ENCODE measurements around the gene CLEC7A. TPM values are rescaled to one million over a fixed set of nuclear protein-coding genes. Genes with fewer than 3 reads are reported as not detected.

The CLEC7A gene
- total RNA-seq, 1 donor from 2014 or later = 79.5 TPM

DNA sequence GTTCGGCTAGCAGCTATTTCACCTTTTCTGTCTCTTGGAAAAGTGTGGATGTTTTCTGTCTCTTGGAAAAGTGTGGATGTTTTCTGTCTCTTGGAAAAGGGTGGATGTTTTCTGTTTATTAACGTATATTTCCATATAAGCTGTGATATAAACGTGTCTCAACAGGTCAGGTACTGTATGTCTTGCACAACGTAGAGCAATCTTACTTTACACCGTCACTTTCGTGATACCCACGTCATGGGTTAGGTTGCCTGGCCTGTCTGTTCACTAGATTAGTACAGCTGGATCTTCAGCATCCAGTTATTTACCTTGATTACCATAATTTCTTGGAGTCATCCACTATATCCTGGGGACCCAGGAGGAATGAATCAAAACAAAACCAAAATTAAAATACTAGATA is 14.1 kb downstream of the CLEC7A start:
- Histone ChIP-seq H3K9me3 (no peaks in the 10 kb centered on the region), H3K36me3 (no peaks in the 10 kb centered on the region), H3K27me3 (ENCODE audit: low read depth) (no peaks in the 10 kb centered on the region), H3K4me3 (no peak overlapping the region), H3K4me1 (no peaks in the 10 kb centered on the region), H3K27ac (no peak overlapping the region)
- DNase-seq = no peak
- intact Hi-C loops (cut with DNase I) = no loop called here
- no peak for TF ChIP-seq CTCF (IDR thresholded peaks at IDR 0.05)
- ATAC-seq = no peak

- Histone ChIP-seq H3K9me3 (no peaks in the 10 kb centered on the region), H3K4me3 (no peak overlapping the region), H3K27ac (no peak overlapping the region), H3K36me3 (no peaks in the 10 kb centered on the region), H3K27me3 (ENCODE audit: low read depth) (no peaks in the 10 kb centered on the region), H3K4me1 (no peaks in the 10 kb centered on the region)
- no peak for TF ChIP-seq CTCF (IDR thresholded peaks at IDR 0.05)
- intact Hi-C loops (cut with DNase I) = no loop called here
- no peak for ATAC-seq
- no peak for DNase-seq
Observed at GRCh38 chr12:10115311-10115710, 14.7 kb downstream of the CLEC7A start.

- no peaks in the 10 kb centered on the region for H3K9me3 ChIP-seq
- intact Hi-C loops (cut with DNase I) = no loop called here
- no peaks in the 10 kb centered on the region for H3K36me3 ChIP-seq
- DNase-seq = no peak
- no peaks in the 10 kb centered on the region for H3K27me3 ChIP-seq (ENCODE audit: low read depth)
- no peak overlapping the region for H3K27ac ChIP-seq
- TF ChIP-seq CTCF (IDR thresholded peaks at IDR 0.05) = no peak
- no peak for ATAC-seq
- no peaks in the 10 kb centered on the region for H3K4me1 ChIP-seq
- H3K4me3 ChIP-seq = no peak overlapping the region
Observed at GRCh38 chr12:10113920-10114319, 16.1 kb downstream of the CLEC7A start.

DNA sequence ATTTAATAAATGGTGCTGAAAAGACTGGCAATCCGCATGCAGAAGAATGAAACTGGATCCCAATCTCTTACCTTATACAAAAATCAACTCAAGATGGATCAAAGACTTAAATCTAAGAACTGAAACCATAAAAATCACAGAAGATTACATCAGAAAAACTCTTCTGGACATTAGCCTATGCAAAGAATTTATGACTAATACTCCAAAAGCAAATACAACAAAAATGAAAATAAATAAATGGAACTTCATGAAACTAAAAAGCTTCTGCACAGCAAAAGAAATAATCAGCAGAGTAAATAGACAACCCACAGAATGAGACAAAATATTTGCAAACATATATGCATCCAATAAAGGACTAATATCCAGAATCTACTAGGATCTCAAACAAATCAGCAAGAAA is 16.9 kb downstream of the CLEC7A start:
- no peak for TF ChIP-seq CTCF (IDR thresholded peaks at IDR 0.05)
- ATAC-seq (no peak), DNase-seq (no peak)
- Histone ChIP-seq H3K27me3 (ENCODE audit: low read depth) (no peaks in the 10 kb centered on the region), H3K36me3 (no peaks in the 10 kb centered on the region), H3K4me1 (no peaks in the 10 kb centered on the region), H3K27ac (no peak overlapping the region), H3K4me3 (no peak overlapping the region), H3K9me3 (no peaks in the 10 kb centered on the region)
- intact Hi-C loops (cut with DNase I) = no loop called here

GRCh38 chr12:10111451-10111850 is 18.5 kb downstream of the CLEC7A start:
- Histone ChIP-seq H3K9me3 (no peaks in the 10 kb centered on the region), H3K36me3 (no peaks in the 10 kb centered on the region), H3K27ac (no peak overlapping the region), H3K27me3 (ENCODE audit: low read depth) (no peaks in the 10 kb centered on the region), H3K4me3 (no peak overlapping the region), H3K4me1 (no peaks in the 10 kb centered on the region)
- no peak for ATAC-seq
- no peak for TF ChIP-seq CTCF (IDR thresholded peaks at IDR 0.05)
- no peak for DNase-seq
- intact Hi-C loops (cut with DNase I) = no loop called here

GRCh38 chr12:10110256-10110844 is 19.6 kb downstream of the CLEC7A start:
- H3K27me3 ChIP-seq (ENCODE audit: low read depth) = no peaks in the 10 kb centered on the region
- no peaks in the 10 kb centered on the region for H3K4me1 ChIP-seq
- no peaks in the 10 kb centered on the region for H3K36me3 ChIP-seq
- H3K27ac ChIP-seq = no peak overlapping the region
- TF ChIP-seq CTCF (IDR thresholded peaks at IDR 0.05) = no peak
- no peak overlapping the region for H3K4me3 ChIP-seq
- intact Hi-C loops (cut with DNase I) = no loop called here
- no peak for DNase-seq
- no peaks in the 10 kb centered on the region for H3K9me3 ChIP-seq
- no peak for ATAC-seq
